SK-N-MC (cell line): ENCODE results near the gene CEACAM20.
A peak's percentile ranks its signal among the peaks of the same experiment; 100 is the strongest.
"Not testable (repeated sequence)": the region's sequence is repeated elsewhere in the genome, so short reads cannot be mapped to it uniquely, and the experiment has no call there.

Experiments
- DNase-seq: peaks from one replicate; pipeline ENCODE4 v3.0.0-alpha.2; 2011; ENCODE audit warnings: low read depth, low spot score
- H3K27ac ChIP-seq: fragments of 200-600 bp; sonication (generic); 2 replicates; pipeline ENCODE4 v1.5.1; 2016; ENCODE audit warnings: mixed run types
- H3K36me3 ChIP-seq: fragments of 200-600 bp; sonication (generic); 2 replicates; pipeline ENCODE4 v1.6.1; 2017; ENCODE audit warnings: antibody characterized with exemption, low read length, mixed read lengths; ENCODE audit not compliant: insufficient read depth
- H3K4me3 ChIP-seq: fragments of 200-600 bp; sonication (generic); 2 replicates; pipeline ENCODE4 v1.5.1; 2016
- H3K9ac ChIP-seq: fragments of 200-600 bp; sonication (generic); 2 replicates; pipeline ENCODE4 v1.8.0; 2017; ENCODE audit warnings: mixed run types, mixed read lengths; ENCODE audit not compliant: insufficient read length
- H3K9me3 ChIP-seq: fragments of 200-600 bp; sonication (generic); 2 replicates; pipeline ENCODE4 v1.6.1; 2017; ENCODE audit warnings: low read depth, mild to moderate bottlenecking, antibody characterized with exemption, low read length, moderate library complexity, mixed read lengths
- EZH2 ChIP-seq: fragments of 200-600 bp; sonication (generic); IDR thresholded peaks from one replicate; pipeline ENCODE4 v1.6.1; 2017; ENCODE audit warnings: antibody characterized with exemption
- FOXP2 ChIP-seq: optimal IDR thresholded peaks from 2 replicates; pipeline ENCODE3; 2011; ENCODE audit warnings: mild to moderate bottlenecking, moderate library complexity; ENCODE audit not compliant: insufficient read depth; ENCODE audit errors: extremely low read length, control extremely low read depth
- POLR2AphosphoS5 ChIP-seq: IDR thresholded peaks from 2 replicates; pipeline ENCODE4 v1.6.1; 2012; ENCODE audit warnings: mild to moderate bottlenecking, low read depth, low read length, borderline replicate concordance

CEACAM20 gene

GRCh38 chr19:44571830-44572580 lies 42.5 kb upstream of the CEACAM20 start:
- no peaks in the 10 kb centered on the region for H3K36me3 ChIP-seq
- H3K9ac ChIP-seq = no peak overlapping the region
- H3K4me3 ChIP-seq = no peak overlapping the region
- H3K27ac ChIP-seq = no peak overlapping the region
- no peaks in the 10 kb centered on the region for H3K9me3 ChIP-seq
- TF ChIP-seq EZH2 (no peak), FOXP2 (no peak), POLR2AphosphoS5 (no peak)
- DNase-seq = no peak

DNA sequence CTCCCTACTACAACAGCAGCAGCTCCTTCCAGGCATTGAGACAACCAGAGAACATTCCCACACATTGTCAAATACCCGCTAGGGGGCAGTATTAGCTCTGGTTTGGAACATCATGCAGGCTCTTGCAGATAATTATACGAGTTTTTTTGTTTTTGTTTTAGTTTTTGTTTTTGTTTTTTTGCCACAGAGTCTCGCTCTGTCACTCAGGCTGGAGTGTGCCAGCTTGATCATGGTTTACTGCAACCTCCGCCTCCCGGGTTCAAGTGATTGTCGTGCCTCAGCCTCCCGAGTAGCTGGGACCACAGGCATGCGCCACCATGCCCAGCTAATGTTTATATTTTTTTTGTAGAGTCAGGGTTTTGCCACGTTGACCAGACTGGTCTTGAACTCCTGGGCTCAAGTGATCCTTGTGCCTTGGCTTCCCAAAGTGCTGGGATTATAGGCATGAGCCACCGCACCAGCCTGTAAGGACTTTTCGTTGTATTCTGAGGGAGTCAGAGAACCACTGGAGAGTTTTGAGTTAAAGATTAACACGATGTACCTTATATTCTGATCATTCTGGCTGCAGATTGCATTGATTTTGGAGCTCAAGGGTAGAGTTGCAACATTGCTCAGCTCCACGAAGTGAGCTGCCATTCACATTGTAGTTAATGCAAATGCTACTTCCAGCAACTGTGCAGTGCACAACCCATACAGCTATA lies 41.7 kb upstream of the CEACAM20 start:
- Histone ChIP-seq H3K9ac (no peak overlapping the region), H3K4me3 (no peak overlapping the region), H3K27ac (no peak overlapping the region), H3K9me3 (no peaks in the 10 kb centered on the region), H3K36me3 (no peaks in the 10 kb centered on the region)
- no peak for TF ChIP-seq POLR2AphosphoS5
- no peak for TF ChIP-seq FOXP2
- TF ChIP-seq EZH2 = no peak
- DNase-seq = peak; percentile 82

- H3K27ac ChIP-seq = no peak overlapping the region
- DNase-seq = no peak
- H3K36me3 ChIP-seq = no peaks in the 10 kb centered on the region
- H3K9me3 ChIP-seq = no peaks in the 10 kb centered on the region
- no peak overlapping the region for H3K9ac ChIP-seq
- no peak overlapping the region for H3K4me3 ChIP-seq
- TF ChIP-seq EZH2 (no peak), FOXP2 (no peak), POLR2AphosphoS5 (no peak)
These were observed 41.1 kb upstream of the CEACAM20 start for GRCh38 chr19:44570603-44570983.

DNA sequence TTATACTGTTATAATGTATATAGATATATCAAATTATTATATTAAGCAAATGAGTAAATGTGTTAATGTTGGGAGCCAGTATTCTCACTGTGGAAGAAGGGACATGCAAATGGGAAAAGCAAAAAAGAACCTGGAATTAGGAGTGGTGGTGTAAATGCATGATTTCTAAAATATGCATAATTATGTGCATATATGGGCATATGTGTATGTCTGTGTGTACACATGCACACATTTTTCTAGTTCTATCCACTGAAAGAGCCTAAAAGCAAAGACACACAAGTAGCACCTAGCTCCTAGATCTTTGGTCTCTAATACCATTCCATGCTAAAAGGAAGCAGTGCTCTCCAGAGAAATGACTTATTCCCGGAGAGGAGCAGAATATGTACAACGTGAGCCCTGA lies 38.3 kb upstream of the CEACAM20 start:
- TF ChIP-seq FOXP2 (no peak), POLR2AphosphoS5 (no peak), EZH2 (no peak)
- H3K4me3 ChIP-seq = no peak overlapping the region

DNA sequence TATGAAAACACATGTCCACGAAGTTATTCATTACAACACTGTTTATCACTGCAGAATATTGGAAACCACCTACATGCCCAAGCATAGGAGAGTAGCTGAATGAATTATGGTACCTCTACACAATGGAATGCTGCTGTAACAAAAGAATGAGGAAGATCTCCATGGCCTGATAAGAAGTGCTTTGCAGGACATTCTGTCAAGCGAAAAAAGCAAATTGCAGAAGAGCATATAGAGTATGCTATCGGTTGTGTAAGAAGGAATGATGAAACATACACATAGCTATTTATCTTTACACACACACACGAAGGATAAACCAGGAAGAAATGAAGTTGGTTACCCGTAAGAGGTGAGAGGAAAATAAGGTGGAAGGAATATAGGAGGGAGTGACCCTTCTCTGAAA lies 37.5 kb upstream of the CEACAM20 start:
- Histone ChIP-seq H3K36me3 (no peaks in the 10 kb centered on the region), H3K9me3 (no peaks in the 10 kb centered on the region), H3K27ac (0 out of 2 replicates have a peak overlapping the region, but pooled peaks have one; percentile 51), H3K4me3 (0 out of 2 replicates have a peak overlapping the region, but pooled peaks have one; percentile 25), H3K9ac (no peak overlapping the region)
- no peak for DNase-seq
- TF ChIP-seq POLR2AphosphoS5 (no peak), EZH2 (no peak), FOXP2 (no peak)

More for the DNA sequence above, 38.3 kb upstream of the CEACAM20 start:
- no peak for DNase-seq
- Histone ChIP-seq H3K27ac (peak overlapping the region; percentile 16; the same call in 1 of the 2 replicates), H3K9me3 (no peaks in the 10 kb centered on the region), H3K9ac (no peak overlapping the region), H3K36me3 (no peaks in the 10 kb centered on the region)

DNA sequence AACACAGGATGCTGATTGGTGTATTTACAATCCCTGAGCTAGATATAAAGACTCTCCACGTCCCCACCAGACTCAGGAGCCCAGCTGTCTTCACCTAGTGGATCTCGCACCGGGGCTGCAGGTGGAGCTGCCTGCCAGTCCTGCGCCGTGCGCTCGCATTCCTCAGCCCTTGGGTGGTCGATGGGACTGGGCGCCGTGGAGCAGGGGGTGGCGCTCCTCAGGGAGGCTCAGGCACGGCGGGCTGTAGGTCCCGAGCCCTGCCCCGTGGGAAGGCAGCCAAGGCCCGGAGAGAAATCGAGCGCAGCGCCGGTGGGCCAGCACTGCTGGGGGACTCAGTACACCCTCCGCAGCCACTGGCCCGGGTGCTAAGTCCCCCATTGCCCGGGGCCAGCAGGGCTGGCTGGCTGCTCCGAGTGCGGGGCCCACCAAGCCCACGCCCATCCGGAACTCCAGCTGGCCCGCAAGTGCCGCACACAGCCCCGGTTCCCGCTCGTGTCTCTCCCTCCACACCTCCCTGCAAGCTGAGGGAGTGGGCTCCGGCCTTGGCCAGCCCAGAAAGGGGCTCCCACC lies 33.7 kb upstream of the CEACAM20 start:
- H3K4me3 ChIP-seq, DNase-seq, H3K27ac ChIP-seq, H3K36me3 ChIP-seq, H3K9ac ChIP-seq, H3K9me3 ChIP-seq: not testable (repeated sequence)

DNA sequence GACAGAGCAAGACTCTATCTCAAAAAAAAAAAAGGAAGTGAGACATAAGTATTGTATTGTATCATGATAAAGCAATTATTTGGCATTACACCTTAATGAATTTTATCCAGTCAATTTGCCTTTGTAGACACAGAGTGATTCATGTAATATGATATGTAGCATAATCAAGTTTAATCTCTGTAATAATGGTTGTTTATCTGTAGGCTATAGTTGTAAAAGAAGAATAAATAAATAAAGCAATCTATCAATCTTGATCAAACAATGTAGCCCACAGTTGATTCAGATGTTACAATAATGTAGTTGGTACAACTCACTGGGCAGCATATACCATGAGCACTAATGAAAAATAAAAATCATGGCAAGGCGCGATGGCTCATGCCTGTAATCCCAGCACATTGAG lies 28.5 kb upstream of the CEACAM20 start:
- TF ChIP-seq EZH2 (no peak), POLR2AphosphoS5 (no peak), FOXP2 (no peak)
- Histone ChIP-seq H3K9ac (no peak overlapping the region), H3K4me3 (no peak overlapping the region), H3K36me3 (no peaks in the 10 kb centered on the region), H3K9me3 (no peaks in the 10 kb centered on the region), H3K27ac (no peak overlapping the region)
- no peak for DNase-seq

DNA sequence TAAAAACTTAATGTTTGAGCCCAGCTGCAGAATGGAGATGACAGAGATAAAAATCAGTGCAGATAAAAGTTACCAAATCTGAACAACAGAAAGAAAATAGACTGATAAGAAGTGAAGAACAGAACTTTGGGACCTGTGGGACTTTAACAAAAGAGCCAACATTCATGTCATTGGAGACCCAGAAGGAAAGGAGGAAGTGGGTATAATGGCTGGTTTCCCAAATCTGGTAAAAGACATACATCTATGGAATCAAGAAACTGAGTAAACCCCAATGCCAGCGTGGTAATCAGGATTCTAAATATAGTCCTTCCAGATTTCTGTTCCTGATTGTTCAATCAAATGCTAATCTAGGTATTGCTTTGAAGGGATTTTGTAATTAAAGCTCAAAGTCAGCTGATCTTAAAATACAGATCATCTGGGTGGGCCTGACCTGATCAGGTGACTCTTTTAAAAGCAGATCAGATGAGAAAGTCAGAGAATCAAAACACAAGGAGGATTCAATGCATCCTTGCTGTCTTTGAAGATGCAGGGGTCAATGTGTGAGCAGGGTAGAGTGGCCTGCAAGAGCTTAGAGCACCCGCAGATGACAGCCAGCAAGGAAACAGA lies 25.3 kb upstream of the CEACAM20 start:
- no peaks in the 10 kb centered on the region for H3K9me3 ChIP-seq
- TF ChIP-seq FOXP2 (no peak), POLR2AphosphoS5 (no peak), EZH2 (no peak)

More for the DNA sequence above, 25.3 kb upstream of the CEACAM20 start:
- Histone ChIP-seq H3K36me3 (no peaks in the 10 kb centered on the region), H3K4me3 (no peak overlapping the region), H3K27ac (no peak overlapping the region), H3K9ac (no peak overlapping the region)
- no peak for DNase-seq
